Brain microvascular endothelial cell (primary cell): ENCODE data around the gene VRTN.

Source experiments
- DNase-seq: peaks from one replicate; pipeline ENCODE4 v3.0.0-alpha.2; 2020
- H3K27ac ChIP-seq: fragments of 250-450 bp; sonication (Bioruptor Pico); 2 replicates; pipeline ENCODE4 v1.5.1; 2020; ENCODE audit warnings: mild to moderate bottlenecking, moderate library complexity
- H3K27me3 ChIP-seq: fragments of 250-450 bp; sonication (Bioruptor Pico); replicated peaks from 2 replicates; pipeline ENCODE4 v1.5.1; 2020; ENCODE audit warnings: mild to moderate bottlenecking
- H3K36me3 ChIP-seq: fragments of 250-450 bp; sonication (Bioruptor Pico); replicated peaks from 2 replicates; pipeline ENCODE4 v1.5.1; 2020; ENCODE audit warnings: mild to moderate bottlenecking
- H3K4me3 ChIP-seq: 2 replicates; pipeline ENCODE4 v1.5.1; 2011; ENCODE audit warnings: low read depth, mild to moderate bottlenecking, control low read depth, low read length, moderate library complexity
- in situ Hi-C: cut with HindIII; loops from 2 replicates; pipeline ENCODE4 v1.10.0; 2017; ENCODE audit warnings: low sequenced_read_pairs, low pct_ligation_motif_present
- TF ChIP-seq, protein P1 (sequence below): IDR thresholded peaks from 2 replicates; pipeline ENCODE4 v1.5.1; 2011; ENCODE audit warnings: low read depth, mild to moderate bottlenecking, moderate library complexity, low read length, control low read depth, inconsistent platforms; ENCODE audit errors: missing control alignments

VRTN gene

DNA sequence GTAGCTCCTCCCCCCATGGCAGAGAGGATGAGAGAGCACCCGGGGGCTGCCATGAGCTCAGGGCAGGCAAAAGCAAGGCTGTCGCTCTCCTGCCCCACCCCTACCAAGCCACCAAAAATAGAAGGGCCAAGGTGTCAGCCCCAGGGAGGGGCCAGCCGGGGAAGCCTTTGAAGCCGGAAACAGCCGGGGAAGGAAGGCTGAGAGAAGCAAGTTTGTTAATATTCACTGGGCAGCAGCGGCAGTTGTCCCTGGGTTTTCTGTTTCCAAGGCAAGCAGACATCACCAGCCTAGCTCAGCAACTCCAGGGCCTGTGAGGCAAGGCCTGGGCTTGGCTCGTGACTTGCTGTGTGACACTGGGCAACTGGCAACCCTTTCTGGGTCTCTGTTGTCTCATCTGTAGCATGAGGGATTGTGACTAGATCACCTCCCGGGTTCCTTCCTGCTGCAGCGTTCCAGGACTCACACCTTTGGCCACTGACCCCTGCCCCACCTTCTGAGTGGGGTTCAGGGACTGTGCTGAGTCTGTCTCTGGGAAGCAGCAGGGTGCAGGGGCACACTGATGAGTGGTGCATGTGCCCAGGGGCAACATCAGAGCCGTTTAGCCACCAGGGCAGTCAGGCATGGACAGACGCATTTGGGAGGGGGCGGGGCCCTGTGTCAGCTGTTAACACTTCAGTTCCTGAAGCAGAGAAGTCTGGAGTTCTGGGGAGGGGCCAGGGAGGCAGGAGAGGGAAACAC is 53.4 kb downstream of the VRTN start:
- H3K27ac ChIP-seq, result no peak overlapping the region
- no peak overlapping the region for H3K4me3 ChIP-seq
- DNase-seq, result no peak
- TF ChIP-seq, protein P1, sequence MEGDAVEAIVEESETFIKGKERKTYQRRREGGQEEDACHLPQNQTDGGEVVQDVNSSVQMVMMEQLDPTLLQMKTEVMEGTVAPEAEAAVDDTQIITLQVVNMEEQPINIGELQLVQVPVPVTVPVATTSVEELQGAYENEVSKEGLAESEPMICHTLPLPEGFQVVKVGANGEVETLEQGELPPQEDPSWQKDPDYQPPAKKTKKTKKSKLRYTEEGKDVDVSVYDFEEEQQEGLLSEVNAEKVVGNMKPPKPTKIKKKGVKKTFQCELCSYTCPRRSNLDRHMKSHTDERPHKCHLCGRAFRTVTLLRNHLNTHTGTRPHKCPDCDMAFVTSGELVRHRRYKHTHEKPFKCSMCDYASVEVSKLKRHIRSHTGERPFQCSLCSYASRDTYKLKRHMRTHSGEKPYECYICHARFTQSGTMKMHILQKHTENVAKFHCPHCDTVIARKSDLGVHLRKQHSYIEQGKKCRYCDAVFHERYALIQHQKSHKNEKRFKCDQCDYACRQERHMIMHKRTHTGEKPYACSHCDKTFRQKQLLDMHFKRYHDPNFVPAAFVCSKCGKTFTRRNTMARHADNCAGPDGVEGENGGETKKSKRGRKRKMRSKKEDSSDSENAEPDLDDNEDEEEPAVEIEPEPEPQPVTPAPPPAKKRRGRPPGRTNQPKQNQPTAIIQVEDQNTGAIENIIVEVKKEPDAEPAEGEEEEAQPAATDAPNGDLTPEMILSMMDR, result no peak
- in situ Hi-C loops, result no loop called here
- peaks cover 12% of the 10 kb centered on the region for H3K27me3 ChIP-seq
- H3K36me3 ChIP-seq, result no peaks in the 10 kb centered on the region

DNA sequence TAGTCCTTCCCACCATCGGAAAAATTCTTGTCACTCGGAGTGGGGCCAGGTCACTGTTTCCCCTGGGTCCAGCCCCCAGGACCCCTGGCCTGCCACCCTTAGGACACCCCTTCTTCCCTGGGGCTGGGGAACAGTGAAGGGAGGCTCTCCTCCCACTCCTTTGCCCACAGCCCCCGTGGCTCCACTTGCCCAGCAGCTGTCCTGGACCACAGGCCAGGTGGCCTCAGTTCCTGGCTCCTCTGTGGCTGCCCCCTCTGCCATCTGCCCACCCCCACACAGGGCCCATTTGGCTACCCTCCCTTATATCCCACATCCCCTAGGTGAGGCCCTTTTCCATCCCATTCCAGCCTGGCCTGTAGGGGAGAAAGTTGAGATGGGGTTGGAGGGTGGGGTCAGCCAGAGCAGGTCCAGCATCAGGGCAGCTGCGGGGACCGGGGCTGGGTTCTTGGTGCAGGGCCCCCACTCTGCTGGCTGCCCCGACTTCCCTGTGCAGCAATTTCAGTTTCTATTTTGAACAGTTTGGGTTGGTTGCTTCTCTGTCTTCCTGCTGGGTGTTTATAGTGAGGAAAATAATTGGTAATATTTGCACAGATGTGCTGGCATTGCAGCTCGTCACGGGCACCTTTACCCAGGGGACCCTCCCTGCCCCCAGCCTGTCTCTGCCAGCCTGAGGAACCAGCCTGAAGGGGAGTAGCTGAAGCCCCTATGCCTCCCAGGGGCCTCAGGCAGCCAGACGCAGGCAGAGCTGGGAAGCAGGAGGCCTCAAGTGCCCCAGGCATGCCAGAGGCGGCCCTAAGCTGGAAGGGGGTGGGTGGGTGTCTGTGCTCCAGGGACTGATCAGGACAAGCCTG is 54.4 kb downstream of the VRTN start:
- in situ Hi-C loops, result no loop called here
- Histone ChIP-seq H3K27me3 (peaks cover 11% of the 10 kb centered on the region), H3K4me3 (no peak overlapping the region), H3K36me3 (no peaks in the 10 kb centered on the region), H3K27ac (no peak overlapping the region)
- DNase-seq, result no peak
- TF ChIP-seq, protein P1, result no peak

DNA sequence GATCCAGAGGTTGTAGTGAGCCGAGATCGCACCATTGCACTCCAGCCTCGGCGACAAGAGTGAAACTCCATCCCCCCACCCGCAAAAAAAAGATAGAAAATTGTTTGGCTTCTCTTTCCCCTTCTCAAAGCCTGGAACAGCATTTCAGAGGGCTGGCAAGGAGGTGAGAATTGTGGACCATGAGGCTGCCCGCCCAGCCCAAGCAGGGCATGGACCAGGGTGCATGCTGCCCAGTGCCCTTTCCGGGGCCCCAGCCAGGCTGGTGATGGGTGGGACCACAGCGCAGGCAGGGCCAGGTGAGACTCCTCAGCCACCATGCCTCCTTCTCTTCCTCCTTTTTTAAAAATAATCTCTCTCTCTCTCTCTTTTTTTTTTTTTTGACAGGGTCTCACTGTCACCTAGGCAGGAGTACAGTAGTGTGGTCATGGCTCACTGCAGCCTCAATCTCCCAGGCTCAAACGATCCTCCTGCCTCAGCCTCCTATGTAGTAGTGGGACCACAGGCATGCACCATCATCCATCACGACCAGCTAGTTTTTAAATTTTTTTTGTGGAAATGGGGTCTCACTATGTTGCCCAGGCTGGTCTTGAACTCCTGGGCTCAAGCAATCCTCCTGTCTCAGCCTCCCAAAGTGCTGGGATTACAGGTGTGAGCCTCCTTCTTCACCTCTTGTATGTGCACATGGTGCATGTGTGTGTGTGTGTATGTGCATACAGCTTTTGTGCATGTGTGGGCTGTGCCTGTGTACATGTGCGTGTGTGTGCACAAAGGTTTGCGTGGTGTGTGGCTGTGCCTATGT is 55.5 kb downstream of the VRTN start:
- TF ChIP-seq, protein P1, result no peak
- in situ Hi-C loops, result no loop called here
- Histone ChIP-seq H3K27ac (no peak overlapping the region), H3K4me3 (no peak overlapping the region), H3K36me3 (no peaks in the 10 kb centered on the region), H3K27me3 (peaks cover 11% of the 10 kb centered on the region)
- no peak for DNase-seq

DNA sequence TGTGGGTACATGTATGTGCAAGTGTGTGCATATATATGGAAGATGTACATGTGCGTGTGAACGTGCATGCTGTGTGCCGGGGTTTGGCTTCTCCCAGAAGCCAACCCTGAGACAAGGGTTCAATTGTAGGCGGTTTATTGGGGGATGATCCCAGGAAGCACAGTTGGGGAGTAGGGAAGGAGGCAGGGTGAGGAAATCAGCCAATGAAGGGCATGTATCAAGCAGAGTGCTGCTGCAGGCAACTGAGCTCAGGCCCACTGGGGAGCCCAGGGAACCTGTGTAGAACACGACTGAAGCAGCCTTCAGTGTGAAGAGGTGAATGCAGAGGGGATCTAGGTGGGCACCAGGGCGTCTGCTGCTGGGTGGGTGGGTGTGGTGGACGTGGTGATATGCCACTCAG is 56.2 kb downstream of the VRTN start:
- DNase-seq, result no peak
- H3K36me3 ChIP-seq, result no peaks in the 10 kb centered on the region
- in situ Hi-C loops, result no loop called here
- TF ChIP-seq, protein P1, result no peak
- H3K27ac ChIP-seq, result no peak overlapping the region
- peaks cover 7% of the 10 kb centered on the region for H3K27me3 ChIP-seq
- no peak overlapping the region for H3K4me3 ChIP-seq

DNA sequence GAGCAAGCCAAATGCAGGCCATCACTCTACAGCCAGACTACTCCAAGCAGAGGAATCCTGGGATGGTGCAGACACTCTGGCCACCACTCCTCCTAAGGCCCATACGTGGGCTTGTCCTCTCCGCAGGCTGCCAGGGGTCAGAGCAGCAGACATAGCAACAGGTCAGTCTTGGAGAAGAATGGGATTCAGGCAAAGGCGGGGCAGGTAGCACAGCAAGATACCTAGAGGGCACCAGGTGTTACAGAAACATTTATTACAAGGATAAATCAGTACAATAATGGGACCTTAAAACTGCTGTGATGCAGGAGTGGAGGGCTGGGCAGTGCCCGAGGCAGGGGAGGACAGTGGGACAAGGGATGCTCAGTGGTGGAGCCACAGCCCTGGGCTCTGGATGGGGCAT is 57.4 kb downstream of the VRTN start:
- TF ChIP-seq, protein P1, result no peak
- Histone ChIP-seq H3K4me3 (no peak overlapping the region), H3K27me3 (no peaks in the 10 kb centered on the region), H3K27ac (no peak overlapping the region), H3K36me3 (no peaks in the 10 kb centered on the region)
- DNase-seq, result no peak
- in situ Hi-C loops, result no loop called here
